Mesenchymal stem cell (in vitro differentiated cells and primary cell): ENCODE measurements around the gene FBXL20.

Experiments
- DNase-seq: peaks from one replicate; pipeline ENCODE4 v3.0.0-alpha.2; 2013
- H2AFZ ChIP-seq: one replicate; pipeline ENCODE4 v1.6.1; 2013; ENCODE audit warnings: low read depth, mild to moderate bottlenecking, control low read depth, inconsistent platforms, low read length, moderate library complexity
- H2AK5ac ChIP-seq: 2 replicates; pipeline ENCODE4 v1.6.1; 2013; ENCODE audit warnings: low read length, moderate library complexity, mild to moderate bottlenecking, inconsistent platforms; ENCODE audit not compliant: severe bottlenecking
- H2BK120ac ChIP-seq: one replicate; pipeline ENCODE4 v1.6.1; 2013; ENCODE audit warnings: low read depth, mild to moderate bottlenecking, inconsistent platforms, low read length, moderate library complexity
- H2BK12ac ChIP-seq, 2 experiments: one replicate each; pipeline ENCODE4 v1.6.1; 2013; ENCODE audit warnings: inconsistent platforms in 2 of 2, low read length in 2 of 2, mild to moderate bottlenecking in 2 of 2, moderate library complexity in 2 of 2, control low read depth in 1 of 2
- H2BK15ac ChIP-seq: one replicate; pipeline ENCODE4 v1.6.1; 2013; ENCODE audit warnings: mild to moderate bottlenecking, low read depth, inconsistent platforms; ENCODE audit not compliant: poor library complexity, severe bottlenecking
- H2BK5ac ChIP-seq: 2 replicates; pipeline ENCODE4 v1.6.1; 2013; ENCODE audit warnings: low read depth, mild to moderate bottlenecking, low read length, control low read depth, inconsistent platforms; ENCODE audit not compliant: poor library complexity, severe bottlenecking
- H3K14ac ChIP-seq, 2 experiments: one replicate each; pipeline ENCODE4 v1.6.1; 2013; ENCODE audit warnings: inconsistent platforms in 2 of 2, low read length in 2 of 2, control low read depth in 1 of 2, mild to moderate bottlenecking in 1 of 2, moderate library complexity in 1 of 2
- H3K18ac ChIP-seq, 2 experiments: one replicate each; pipeline ENCODE4 v1.6.1; 2013; ENCODE audit warnings: inconsistent platforms in 2 of 2, low read length in 2 of 2, control low read depth in 1 of 2, low read depth in 1 of 2, mild to moderate bottlenecking in 1 of 2
- H3K23ac ChIP-seq, 2 experiments: one replicate each; pipeline ENCODE4 v1.6.1; 2013; ENCODE audit warnings: inconsistent platforms in 2 of 2, low read length in 2 of 2, mild to moderate bottlenecking in 2 of 2, moderate library complexity in 2 of 2, control low read depth in 1 of 2
- H3K27ac ChIP-seq: 2 replicates; pipeline ENCODE4 v1.5.1; 2013; ENCODE audit warnings: mild to moderate bottlenecking, moderate library complexity, low read length, control low read depth, inconsistent platforms; ENCODE audit not compliant: poor library complexity, severe bottlenecking
- H3K27me3 ChIP-seq, 2 experiments: 2 replicates each; pipeline versions ENCODE4 v1.6.1 to v1.7.0; 2013; ENCODE audit warnings: low read length in 2 of 2, mild to moderate bottlenecking in 2 of 2, moderate library complexity in 2 of 2, control low read depth in 1 of 2, inconsistent platforms in 1 of 2; ENCODE audit not compliant: control insufficient read depth in 1 of 2, insufficient read depth in 1 of 2
- H3K36me3 ChIP-seq, 2 experiments: 2 replicates each; pipeline versions ENCODE4 v1.6.1 to v1.7.0; 2013; ENCODE audit warnings: low read length in 2 of 2, control low read depth in 1 of 2, inconsistent platforms in 1 of 2, low read depth in 1 of 2, mild to moderate bottlenecking in 1 of 2; ENCODE audit not compliant: insufficient read depth in 2 of 2, control insufficient read depth in 1 of 2
- H3K4ac ChIP-seq, 2 experiments: one replicate each; pipeline ENCODE4 v1.6.1; 2013; ENCODE audit warnings: inconsistent platforms in 2 of 2, low read length in 2 of 2, mild to moderate bottlenecking in 2 of 2, moderate library complexity in 2 of 2, control low read depth in 1 of 2, low read depth in 1 of 2
- H3K4me1 ChIP-seq: 2 replicates; pipeline ENCODE4 v1.6.1; 2013; ENCODE audit warnings: low read depth, low read length, control low read depth; ENCODE audit not compliant: control insufficient read depth, insufficient read depth
- H3K4me2 ChIP-seq: 2 replicates; pipeline ENCODE4 v1.6.1; 2013; ENCODE audit warnings: low read length, mild to moderate bottlenecking, inconsistent platforms; ENCODE audit not compliant: poor library complexity, severe bottlenecking
- H3K4me3 ChIP-seq, 2 experiments: 2 replicates each; pipeline versions ENCODE4 v1.5.1 to v1.7.0; 2013; ENCODE audit warnings: low read length in 2 of 2, mild to moderate bottlenecking in 2 of 2, control low read depth in 1 of 2, low read depth in 1 of 2; ENCODE audit not compliant: insufficient read depth in 1 of 2
- H3K79me1 ChIP-seq: replicated peaks from 2 replicates; pipeline ENCODE4 v1.6.1; 2013; ENCODE audit warnings: mild to moderate bottlenecking, control low read depth, low read length, inconsistent platforms; ENCODE audit not compliant: poor library complexity, severe bottlenecking
- H3K9ac ChIP-seq: 2 replicates; pipeline ENCODE4 v1.7.0; 2013; ENCODE audit warnings: mild to moderate bottlenecking, low read length, moderate library complexity
- H3K9me3 ChIP-seq: 2 replicates; pipeline ENCODE4 v1.7.0; 2013; ENCODE audit warnings: mild to moderate bottlenecking, low read length; ENCODE audit not compliant: control insufficient read depth
- H4K8ac ChIP-seq: one replicate; pipeline ENCODE4 v1.6.1; 2013; ENCODE audit warnings: inconsistent platforms, mild to moderate bottlenecking, low read length, moderate library complexity
- H4K91ac ChIP-seq: one replicate; pipeline ENCODE4 v1.6.1; 2013; ENCODE audit warnings: mild to moderate bottlenecking, low read length, inconsistent platforms
- WGBS: methylation state at CpG from one replicate; pipeline ENCODE4 v1.1.7; 2013; ENCODE audit warnings: mixed read lengths; 5-methylcytosine and 5-hydroxymethylcytosine counted together

FBXL20 gene

GRCh38 chr17:39240631-39241030 lies 160.8 kb downstream of the FBXL20 start:
- H3K23ac ChIP-seq, result no peak overlapping the region
- DNase-seq, result no peak
- H3K9ac ChIP-seq, result no peak overlapping the region
- H3K4ac ChIP-seq, result no peak overlapping the region
- no peak overlapping the region for H3K14ac ChIP-seq
- no peak overlapping the region for H2BK120ac ChIP-seq
- no peak overlapping the region for H2AK5ac ChIP-seq
- H3K79me1 ChIP-seq, result no peaks in the 10 kb centered on the region
- H2BK15ac ChIP-seq, result no peak overlapping the region
- no peak overlapping the region for H4K8ac ChIP-seq
- no peak overlapping the region for H3K18ac ChIP-seq
- H3K27me3 ChIP-seq, result peaks cover 16 to 39% of the 10 kb centered on the region in 2 experiments
- H3K9me3 ChIP-seq, result no peaks in the 10 kb centered on the region
- no peaks in the 10 kb centered on the region for H3K36me3 ChIP-seq
- H2AFZ ChIP-seq, result no peak overlapping the region
- H3K4me1 ChIP-seq, result peaks cover 25% of the 10 kb centered on the region
- no peak overlapping the region for H4K91ac ChIP-seq
- H3K4me2 ChIP-seq, result no peak overlapping the region
- H2BK12ac ChIP-seq, result no peak overlapping the region
- WGBS, result 84% methylated on average over 5 of the region's 5 CpGs
- H3K4me3 ChIP-seq, result no peak overlapping the region
- H2BK5ac ChIP-seq, result no peak overlapping the region
- no peak overlapping the region for H3K27ac ChIP-seq

- Histone ChIP-seq H3K4ac (no peak overlapping the region), H3K9me3 (no peaks in the 10 kb centered on the region), H3K18ac (no peak overlapping the region), H3K36me3 (no peaks in the 10 kb centered on the region), H3K4me3 (no peak overlapping the region), H2BK12ac (no peak overlapping the region), H3K14ac (no peak overlapping the region), H2BK5ac (no peak overlapping the region), H3K27ac (no peak overlapping the region), H3K9ac (no peak overlapping the region), H3K4me1 (peaks cover 25% of the 10 kb centered on the region), H2AFZ (no peak overlapping the region), H3K79me1 (no peaks in the 10 kb centered on the region), H3K23ac (no peak overlapping the region), H4K91ac (no peak overlapping the region), H4K8ac (no peak overlapping the region), H3K4me2 (no peak overlapping the region), H2AK5ac (no peak overlapping the region), H2BK15ac (no peak overlapping the region), H2BK120ac (no peak overlapping the region), H3K27me3 (peaks cover 16 to 46% of the 10 kb centered on the region in 2 experiments)
- 38% methylated on average over 15 of the region's 16 CpGs for WGBS
- DNase-seq, result no peak
Observed at GRCh38 chr17:39239640-39240314, 161.6 kb downstream of the FBXL20 start.

GRCh38 chr17:39238311-39238972 lies 163.0 kb downstream of the FBXL20 start:
- Histone ChIP-seq H2BK120ac (no peak overlapping the region), H4K8ac (no peak overlapping the region), H3K23ac (no peak overlapping the region), H2AFZ (no peak overlapping the region), H3K9me3 (no peaks in the 10 kb centered on the region), H3K4me3 (no peak overlapping the region), H2BK15ac (no peak overlapping the region), H3K14ac (peak overlapping the region in 1 of 2 experiments; percentile 72), H4K91ac (no peak overlapping the region), H3K27ac (no peak overlapping the region), H3K4me1 (peaks cover 16% of the 10 kb centered on the region), H3K79me1 (no peaks in the 10 kb centered on the region), H3K4me2 (no peak overlapping the region), H3K9ac (no peak overlapping the region), H3K27me3 (peaks cover 16 to 46% of the 10 kb centered on the region in 2 experiments), H2BK5ac (no peak overlapping the region), H3K4ac (no peak overlapping the region), H2BK12ac (no peak overlapping the region), H3K36me3 (no peaks in the 10 kb centered on the region), H2AK5ac (no peak overlapping the region), H3K18ac (no peak overlapping the region)
- 80% methylated on average over 15 of the region's 15 CpGs for WGBS
- DNase-seq, result no peak

- DNase-seq, result no peak
- Histone ChIP-seq H3K18ac (no peak overlapping the region), H2AFZ (no peak overlapping the region), H2BK120ac (no peak overlapping the region), H3K79me1 (no peaks in the 10 kb centered on the region), H3K9ac (no peak overlapping the region), H4K8ac (no peak overlapping the region), H3K4me1 (peaks cover 16% of the 10 kb centered on the region), H3K4me3 (no peak overlapping the region), H3K27ac (no peak overlapping the region), H2BK12ac (no peak overlapping the region), H3K27me3 (peaks cover 21 to 44% of the 10 kb centered on the region in 2 experiments), H3K14ac (no peak overlapping the region), H3K23ac (no peak overlapping the region), H2AK5ac (no peak overlapping the region), H2BK15ac (no peak overlapping the region), H3K4ac (no peak overlapping the region), H3K36me3 (no peaks in the 10 kb centered on the region), H3K4me2 (no peak overlapping the region), H2BK5ac (no peak overlapping the region), H3K9me3 (no peaks in the 10 kb centered on the region), H4K91ac (no peak overlapping the region)
- WGBS, result 72% methylated on average over 7 of the region's 7 CpGs
Observed at GRCh38 chr17:39237586-39237985, 163.8 kb downstream of the FBXL20 start.
